ENCODE results near the gene YWHAB. TPM values are rescaled to one million over a fixed set of nuclear protein-coding genes. Genes with fewer than 3 reads are reported as not detected.

The YWHAB gene
- total and polyA plus RNA-seq, 2 donors (not counting 1 experiment from before 2014, with no cell fraction given) = 80.3 to 200 TPM

DNA sequence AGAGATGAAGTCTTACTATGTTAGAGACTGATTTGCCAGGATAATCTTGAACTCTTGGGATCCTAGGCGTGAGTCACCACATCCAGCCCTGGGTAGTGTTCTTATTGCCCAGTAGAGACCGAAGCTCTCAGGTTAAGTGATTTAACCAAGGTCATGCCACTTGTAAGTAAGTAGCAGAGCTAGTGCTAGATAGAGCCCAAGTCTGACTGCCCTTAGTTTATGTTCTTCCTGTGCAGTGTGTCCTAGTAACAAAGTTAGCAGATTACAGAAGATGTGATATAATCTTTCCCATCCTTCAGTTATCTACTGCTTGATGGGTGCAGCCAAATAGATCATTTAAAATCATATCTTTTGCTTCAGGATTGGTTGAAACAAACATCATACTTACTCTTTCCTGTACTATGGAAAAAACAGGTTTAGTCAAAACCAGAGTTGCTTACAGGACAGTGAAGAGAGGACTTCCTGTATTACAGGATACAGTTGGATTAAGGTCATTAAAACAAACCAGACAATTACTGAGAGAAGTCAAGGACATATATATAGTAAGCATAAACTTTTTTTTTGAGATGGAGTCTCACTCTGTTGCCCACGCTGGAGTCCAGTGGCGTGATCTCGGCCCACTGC, 14.8 kb downstream of the YWHAB start:
- H3K27me3 ChIP-seq (replicated peaks in 1 of 4; ENCODE audit: control extremely low read depth in 1 of 4, control insufficient read depth in 3 of 4, insufficient read depth in 4 of 4, low read length in 3 of 4) = no peaks in the 10 kb centered on the region
- H3K27me3 Mint-ChIP-seq = no peaks in the 10 kb centered on the region
- ChIA-PET POLR2A (no interaction called here), CTCF (no interaction called here)
- no peak overlapping the region for H3K4me3 Mint-ChIP-seq
- H3K9me3 ChIP-seq (ENCODE audit: control extremely low read depth in 1 of 3, control insufficient read depth in 2 of 3, insufficient read depth in 1 of 3, low read length in 2 of 3) = no peaks in the 10 kb centered on the region
- H4K20me1 ChIP-seq (ENCODE audit: control insufficient read depth, insufficient read depth, low read length, poor library complexity, severe bottlenecking) = peaks cover 99% of the 10 kb centered on the region
- peak overlapping the region; percentile 54 for H3K27ac Mint-ChIP-seq
- no peak for DNase-seq
- no peak for ATAC-seq (ENCODE audit: low read depth)
- H2AFZ ChIP-seq (ENCODE audit: insufficient read depth, low read depth, low read length, poor library complexity, severe bottlenecking) = no peak overlapping the region
- TF ChIP-seq CTCF (IDR thresholded peaks at IDR 0.05) = no peak
- TF ChIP-seq EZH2 (IDR thresholded peaks at IDR 0.05; ENCODE audit: borderline replicate concordance, insufficient read depth, low read depth, low read length, poor library complexity, severe bottlenecking) = no peak
- H3K9ac ChIP-seq (ENCODE audit: low read length) = no peak overlapping the region
- 92% methylated on average over 5 of the region's 5 CpGs for WGBS (ENCODE audit: insufficient coverage)
- peaks cover 74% of the 10 kb centered on the region for H3K79me2 ChIP-seq (ENCODE audit: control insufficient read depth, insufficient read depth, low read length)
- H3K4me2 ChIP-seq (replicated peaks; ENCODE audit: low read depth, low read length, poor library complexity, severe bottlenecking) = no peak overlapping the region
- H3K36me3 ChIP-seq (replicated peaks in 1 of 2; ENCODE audit: control extremely low read depth in 1 of 2, control insufficient read depth in 1 of 2, extremely low read depth in 1 of 2, insufficient read depth in 2 of 2, low read length in 1 of 2) = peaks cover 5 to 53% of the 10 kb centered on the region in 2 experiments
- H3K9me3 Mint-ChIP-seq (ENCODE audit: insufficient read depth) = no peaks in the 10 kb centered on the region
- no peak overlapping the region for H3K4me3 ChIP-seq (ENCODE audit: control extremely low read depth in 1 of 5, extremely low read depth in 1 of 5, insufficient read depth in 1 of 5, low read depth in 2 of 5, low read length in 4 of 5)
- peaks cover 32 to 37% of the 10 kb centered on the region in 2 donors for H3K4me1 ChIP-seq (ENCODE audit: control insufficient read depth in 2 of 2, insufficient read depth in 2 of 2, low read length in 2 of 2)
- intact Hi-C loops (cut with micrococcal nuclease) = no loop called here
- H3K4me1 Mint-ChIP-seq = peaks cover 46% of the 10 kb centered on the region
- no peak overlapping the region for H3K27ac ChIP-seq (ENCODE audit: low read length in 2 of 2)

GRCh38 chr20:44901974-44902373, 16.5 kb downstream of the YWHAB start:
- ChIA-PET CTCF (interaction anchor here (1.5 kb wide), 1 partner anchor 14 kb away, joined by 7 read pairs; no protein-coding TSS in a partner anchor), POLR2A (no interaction called here)
- Histone ChIP-seq H3K36me3 (replicated peaks in 1 of 2; ENCODE audit: control extremely low read depth in 1 of 2, control insufficient read depth in 1 of 2, extremely low read depth in 1 of 2, insufficient read depth in 2 of 2, low read length in 1 of 2) (peaks cover 7 to 69% of the 10 kb centered on the region in 2 experiments), H3K4me2 (replicated peaks; ENCODE audit: low read depth, low read length, poor library complexity, severe bottlenecking) (no peak overlapping the region), H3K9ac (ENCODE audit: low read length) (no peak overlapping the region), H3K4me3 (ENCODE audit: control extremely low read depth in 1 of 5, extremely low read depth in 1 of 5, insufficient read depth in 1 of 5, low read depth in 2 of 5, low read length in 4 of 5) (no peak overlapping the region), H3K27ac (ENCODE audit: low read length in 2 of 2) (no peak overlapping the region), H3K4me1 (ENCODE audit: control insufficient read depth in 2 of 2, insufficient read depth in 2 of 2, low read length in 2 of 2) (peaks cover 17 to 21% of the 10 kb centered on the region in 2 donors), H3K9me3 (ENCODE audit: control extremely low read depth in 1 of 3, control insufficient read depth in 2 of 3, insufficient read depth in 1 of 3, low read length in 2 of 3) (no peaks in the 10 kb centered on the region), H4K20me1 (ENCODE audit: control insufficient read depth, insufficient read depth, low read length, poor library complexity, severe bottlenecking) (peaks cover 96% of the 10 kb centered on the region), H3K79me2 (ENCODE audit: control insufficient read depth, insufficient read depth, low read length) (peaks cover 58% of the 10 kb centered on the region), H2AFZ (ENCODE audit: insufficient read depth, low read depth, low read length, poor library complexity, severe bottlenecking) (no peak overlapping the region), H3K27me3 (replicated peaks in 1 of 4; ENCODE audit: control extremely low read depth in 1 of 4, control insufficient read depth in 3 of 4, insufficient read depth in 4 of 4, low read length in 3 of 4) (no peaks in the 10 kb centered on the region)
- Mint-ChIP-seq H3K9me3 (ENCODE audit: insufficient read depth) (no peaks in the 10 kb centered on the region), H3K4me1 (peaks cover 32% of the 10 kb centered on the region), H3K4me3 (no peak overlapping the region), H3K27me3 (no peaks in the 10 kb centered on the region), H3K27ac (no peak overlapping the region)
- no CpG with 5 or more reads among the region's 2 CpGs for WGBS (ENCODE audit: insufficient coverage)
- no peak for DNase-seq
- TF ChIP-seq CTCF (IDR thresholded peaks at IDR 0.05) = no peak
- no peak for TF ChIP-seq EZH2 (IDR thresholded peaks at IDR 0.05; ENCODE audit: borderline replicate concordance, insufficient read depth, low read depth, low read length, poor library complexity, severe bottlenecking)
- intact Hi-C loops (cut with micrococcal nuclease) = no loop called here
- no peak for ATAC-seq (ENCODE audit: low read depth)

All from B cell (primary cell).